HepG2 (cell line): ENCODE data around the gene CCNYL1. TPM values are rescaled to one million over a fixed set of nuclear protein-coding genes. Genes with fewer than 3 reads are reported as not detected.

ENCODE experiments used
- ETV5 ChIP-seq: IDR thresholded peaks from 2 replicates; pipeline ENCODE4 v1.6.1; 2018; ENCODE audit warnings: missing biosample characterization, missing genetic modification reagents, inconsistent platforms, borderline replicate concordance
- HNRNPL ChIP-seq: fragments of 200-400 bp; formaldehyde crosslinking; IDR thresholded peaks from 2 replicates; pipeline ENCODE4 v1.6.1; 2017; ENCODE audit warnings: mild to moderate bottlenecking, low read depth, low read length
- KDM5B ChIP-seq: sonication (generic); formaldehyde crosslinking; IDR thresholded peaks from 2 replicates; pipeline ENCODE4 v1.4.0; 2020; ENCODE audit warnings: missing genetic modification reagents, mild to moderate bottlenecking, borderline replicate concordance
- PRMT3 ChIP-seq: sonication (generic); formaldehyde crosslinking; IDR thresholded peaks from 2 replicates; pipeline ENCODE4 v1.8.1; 2022; ENCODE audit warnings: low read depth, mild to moderate bottlenecking, moderate library complexity, missing genetic modification reagents, borderline replicate concordance
- SP5 ChIP-seq: IDR thresholded peaks from 2 replicates; pipeline ENCODE4 v1.6.1; 2016; ENCODE audit warnings: low read depth, borderline replicate concordance
- ZC3H13 ChIP-seq: sonication (generic); formaldehyde crosslinking; IDR thresholded peaks from 2 replicates; pipeline ENCODE4 v1.8.1; 2023; ENCODE audit warnings: mild to moderate bottlenecking, missing genetic modification reagents, moderate library complexity
- ZNF629 ChIP-seq: sonication (generic); formaldehyde crosslinking; conservative IDR thresholded peaks from 2 replicates; pipeline ENCODE4 v1.5.0; 2020; ENCODE audit warnings: missing genetic modification reagents
- ZNF879 ChIP-seq: sonication (generic); formaldehyde crosslinking; IDR thresholded peaks from 2 replicates; pipeline ENCODE4 v1.8.1; 2023; ENCODE audit warnings: missing genetic modification reagents
- polyA plus RNA-seq, 8 experiments: library from polyadenylated mRNA; depleted of rRNA in 3 of 8; stranded (reverse) in 7 of 8; unstranded in 1 of 8; fragments of >200 nt; fragmentation: Illumina TruSeq in 4 of 8; extraction: Trizol in 4 of 8; gene quantifications; 2 replicates each; pipeline versions ENCODE4 v1.2.1 to v1.2.3, GENCODE V29; 2011 to 2016; ENCODE audit warnings: low read depth in 4 of 8, missing spikeins in 1 of 8, mixed read lengths in 1 of 8; ENCODE audit not compliant: insufficient read depth in 1 of 8
- total RNA-seq, 5 experiments: library from RNA; depleted of rRNA; stranded (reverse); fragments of >200 nt; fragmentation: Illumina TruSeq; extraction: Trizol; gene quantifications; 2 replicates each; pipeline ENCODE4 v1.2.3, GENCODE V29; 2016; ENCODE audit warnings: low read depth in 1 of 5
- TF ChIP-seq, protein P1 (sequence below): IDR thresholded peaks from 2 replicates; pipeline ENCODE4 v1.6.1; 2012; ENCODE audit warnings: low read length, improper control_type of control experiment
- TF ChIP-seq, protein P2 (sequence below): sonication (generic); formaldehyde crosslinking; IDR thresholded peaks from 2 replicates; pipeline ENCODE4 v1.5.1; 2020; ENCODE audit warnings: missing genetic modification reagents, mild to moderate bottlenecking, borderline replicate concordance
- TF ChIP-seq, protein P3 (sequence below): sonication (generic); formaldehyde crosslinking; IDR thresholded peaks from 2 replicates; pipeline ENCODE4 v1.4.0; 2020; ENCODE audit warnings: mild to moderate bottlenecking, missing genetic modification reagents
- TF ChIP-seq, protein P4 (sequence below): sonication (generic); formaldehyde crosslinking; IDR thresholded peaks from 2 replicates; pipeline ENCODE4 v1.5.0; 2020; ENCODE audit warnings: mild to moderate bottlenecking, missing genetic modification reagents, borderline replicate concordance
- TF ChIP-seq, protein P5 (sequence below): sonication (generic); formaldehyde crosslinking; conservative IDR thresholded peaks from 2 replicates; pipeline ENCODE4 v1.8.0; 2022; ENCODE audit warnings: mild to moderate bottlenecking, moderate library complexity, missing genetic modification reagents

CCNYL1 gene
- total and polyA plus RNA-seq, 2 of the 13 experiments (the other 11 are each of a cell fraction or from before 2014, with no cell fraction given) = 12.5 to 16.2 TPM

DNA sequence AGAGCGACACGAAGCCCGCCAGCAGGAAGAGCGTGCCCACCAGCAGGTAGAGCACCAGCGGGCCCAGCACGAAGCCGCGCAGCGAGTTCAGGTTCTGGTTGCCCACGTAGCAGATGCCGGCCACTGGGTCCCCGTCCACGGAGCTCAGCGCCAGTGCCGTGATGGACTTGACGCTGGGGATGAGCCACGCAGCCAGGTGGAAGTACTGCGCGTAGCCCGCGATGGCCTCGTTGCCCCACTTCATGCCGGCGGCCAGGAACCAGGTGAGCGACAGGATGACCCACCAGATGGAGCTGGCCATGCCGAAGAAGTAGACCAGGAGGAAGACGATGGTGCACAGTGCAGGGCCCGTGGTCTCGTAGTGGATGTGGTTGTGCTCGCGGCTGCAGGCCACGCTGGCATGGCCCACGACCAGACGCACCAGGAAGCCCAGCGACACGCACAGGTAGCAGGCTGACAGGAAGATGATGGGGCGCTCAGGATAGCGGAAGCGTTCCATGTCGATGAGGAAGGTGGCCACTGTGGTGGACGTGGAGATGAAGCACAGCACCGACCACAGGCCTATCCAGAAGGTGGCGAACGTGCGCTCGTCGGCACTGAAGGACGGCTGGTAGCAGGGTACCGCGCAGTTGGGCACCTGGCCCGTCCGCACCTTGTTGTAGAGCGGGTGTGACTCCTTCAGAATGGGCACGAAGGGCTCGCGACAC is 56.2 kb downstream of the CCNYL1 start (continued):
- TF ChIP-seq, protein P1, sequence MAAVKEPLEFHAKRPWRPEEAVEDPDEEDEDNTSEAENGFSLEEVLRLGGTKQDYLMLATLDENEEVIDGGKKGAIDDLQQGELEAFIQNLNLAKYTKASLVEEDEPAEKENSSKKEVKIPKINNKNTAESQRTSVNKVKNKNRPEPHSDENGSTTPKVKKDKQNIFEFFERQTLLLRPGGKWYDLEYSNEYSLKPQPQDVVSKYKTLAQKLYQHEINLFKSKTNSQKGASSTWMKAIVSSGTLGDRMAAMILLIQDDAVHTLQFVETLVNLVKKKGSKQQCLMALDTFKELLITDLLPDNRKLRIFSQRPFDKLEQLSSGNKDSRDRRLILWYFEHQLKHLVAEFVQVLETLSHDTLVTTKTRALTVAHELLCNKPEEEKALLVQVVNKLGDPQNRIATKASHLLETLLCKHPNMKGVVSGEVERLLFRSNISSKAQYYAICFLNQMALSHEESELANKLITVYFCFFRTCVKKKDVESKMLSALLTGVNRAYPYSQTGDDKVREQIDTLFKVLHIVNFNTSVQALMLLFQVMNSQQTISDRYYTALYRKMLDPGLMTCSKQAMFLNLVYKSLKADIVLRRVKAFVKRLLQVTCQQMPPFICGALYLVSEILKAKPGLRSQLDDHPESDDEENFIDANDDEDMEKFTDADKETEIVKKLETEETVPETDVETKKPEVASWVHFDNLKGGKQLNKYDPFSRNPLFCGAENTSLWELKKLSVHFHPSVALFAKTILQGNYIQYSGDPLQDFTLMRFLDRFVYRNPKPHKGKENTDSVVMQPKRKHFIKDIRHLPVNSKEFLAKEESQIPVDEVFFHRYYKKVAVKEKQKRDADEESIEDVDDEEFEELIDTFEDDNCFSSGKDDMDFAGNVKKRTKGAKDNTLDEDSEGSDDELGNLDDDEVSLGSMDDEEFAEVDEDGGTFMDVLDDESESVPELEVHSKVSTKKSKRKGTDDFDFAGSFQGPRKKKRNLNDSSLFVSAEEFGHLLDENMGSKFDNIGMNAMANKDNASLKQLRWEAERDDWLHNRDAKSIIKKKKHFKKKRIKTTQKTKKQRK = no peak
- TF ChIP-seq, protein P2, sequence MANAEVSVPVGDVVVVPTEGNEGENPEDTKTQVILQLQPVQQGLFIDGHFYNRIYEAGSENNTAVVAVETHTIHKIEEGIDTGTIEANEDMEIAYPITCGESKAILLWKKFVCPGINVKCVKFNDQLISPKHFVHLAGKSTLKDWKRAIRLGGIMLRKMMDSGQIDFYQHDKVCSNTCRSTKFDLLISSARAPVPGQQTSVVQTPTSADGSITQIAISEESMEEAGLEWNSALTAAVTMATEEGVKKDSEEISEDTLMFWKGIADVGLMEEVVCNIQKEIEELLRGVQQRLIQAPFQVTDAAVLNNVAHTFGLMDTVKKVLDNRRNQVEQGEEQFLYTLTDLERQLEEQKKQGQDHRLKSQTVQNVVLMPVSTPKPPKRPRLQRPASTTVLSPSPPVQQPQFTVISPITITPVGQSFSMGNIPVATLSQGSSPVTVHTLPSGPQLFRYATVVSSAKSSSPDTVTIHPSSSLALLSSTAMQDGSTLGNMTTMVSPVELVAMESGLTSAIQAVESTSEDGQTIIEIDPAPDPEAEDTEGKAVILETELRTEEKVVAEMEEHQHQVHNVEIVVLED (CRISPR knock-in tag) = peak; percentile 37; the same call in 1 of the 2 replicates
- TF ChIP-seq HNRNPL = peak; percentile 96
- TF ChIP-seq, protein P3, sequence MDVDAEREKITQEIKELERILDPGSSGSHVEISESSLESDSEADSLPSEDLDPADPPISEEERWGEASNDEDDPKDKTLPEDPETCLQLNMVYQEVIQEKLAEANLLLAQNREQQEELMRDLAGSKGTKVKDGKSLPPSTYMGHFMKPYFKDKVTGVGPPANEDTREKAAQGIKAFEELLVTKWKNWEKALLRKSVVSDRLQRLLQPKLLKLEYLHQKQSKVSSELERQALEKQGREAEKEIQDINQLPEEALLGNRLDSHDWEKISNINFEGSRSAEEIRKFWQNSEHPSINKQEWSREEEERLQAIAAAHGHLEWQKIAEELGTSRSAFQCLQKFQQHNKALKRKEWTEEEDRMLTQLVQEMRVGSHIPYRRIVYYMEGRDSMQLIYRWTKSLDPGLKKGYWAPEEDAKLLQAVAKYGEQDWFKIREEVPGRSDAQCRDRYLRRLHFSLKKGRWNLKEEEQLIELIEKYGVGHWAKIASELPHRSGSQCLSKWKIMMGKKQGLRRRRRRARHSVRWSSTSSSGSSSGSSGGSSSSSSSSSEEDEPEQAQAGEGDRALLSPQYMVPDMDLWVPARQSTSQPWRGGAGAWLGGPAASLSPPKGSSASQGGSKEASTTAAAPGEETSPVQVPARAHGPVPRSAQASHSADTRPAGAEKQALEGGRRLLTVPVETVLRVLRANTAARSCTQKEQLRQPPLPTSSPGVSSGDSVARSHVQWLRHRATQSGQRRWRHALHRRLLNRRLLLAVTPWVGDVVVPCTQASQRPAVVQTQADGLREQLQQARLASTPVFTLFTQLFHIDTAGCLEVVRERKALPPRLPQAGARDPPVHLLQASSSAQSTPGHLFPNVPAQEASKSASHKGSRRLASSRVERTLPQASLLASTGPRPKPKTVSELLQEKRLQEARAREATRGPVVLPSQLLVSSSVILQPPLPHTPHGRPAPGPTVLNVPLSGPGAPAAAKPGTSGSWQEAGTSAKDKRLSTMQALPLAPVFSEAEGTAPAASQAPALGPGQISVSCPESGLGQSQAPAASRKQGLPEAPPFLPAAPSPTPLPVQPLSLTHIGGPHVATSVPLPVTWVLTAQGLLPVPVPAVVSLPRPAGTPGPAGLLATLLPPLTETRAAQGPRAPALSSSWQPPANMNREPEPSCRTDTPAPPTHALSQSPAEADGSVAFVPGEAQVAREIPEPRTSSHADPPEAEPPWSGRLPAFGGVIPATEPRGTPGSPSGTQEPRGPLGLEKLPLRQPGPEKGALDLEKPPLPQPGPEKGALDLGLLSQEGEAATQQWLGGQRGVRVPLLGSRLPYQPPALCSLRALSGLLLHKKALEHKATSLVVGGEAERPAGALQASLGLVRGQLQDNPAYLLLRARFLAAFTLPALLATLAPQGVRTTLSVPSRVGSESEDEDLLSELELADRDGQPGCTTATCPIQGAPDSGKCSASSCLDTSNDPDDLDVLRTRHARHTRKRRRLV = 0 out of 2 replicates have a peak, but pooled peaks have one; percentile 61
- TF ChIP-seq ETV5 (CRISPR knock-in tag) = peak; percentile 53; the same call in 1 of the 2 replicates
- TF ChIP-seq, protein P4, sequence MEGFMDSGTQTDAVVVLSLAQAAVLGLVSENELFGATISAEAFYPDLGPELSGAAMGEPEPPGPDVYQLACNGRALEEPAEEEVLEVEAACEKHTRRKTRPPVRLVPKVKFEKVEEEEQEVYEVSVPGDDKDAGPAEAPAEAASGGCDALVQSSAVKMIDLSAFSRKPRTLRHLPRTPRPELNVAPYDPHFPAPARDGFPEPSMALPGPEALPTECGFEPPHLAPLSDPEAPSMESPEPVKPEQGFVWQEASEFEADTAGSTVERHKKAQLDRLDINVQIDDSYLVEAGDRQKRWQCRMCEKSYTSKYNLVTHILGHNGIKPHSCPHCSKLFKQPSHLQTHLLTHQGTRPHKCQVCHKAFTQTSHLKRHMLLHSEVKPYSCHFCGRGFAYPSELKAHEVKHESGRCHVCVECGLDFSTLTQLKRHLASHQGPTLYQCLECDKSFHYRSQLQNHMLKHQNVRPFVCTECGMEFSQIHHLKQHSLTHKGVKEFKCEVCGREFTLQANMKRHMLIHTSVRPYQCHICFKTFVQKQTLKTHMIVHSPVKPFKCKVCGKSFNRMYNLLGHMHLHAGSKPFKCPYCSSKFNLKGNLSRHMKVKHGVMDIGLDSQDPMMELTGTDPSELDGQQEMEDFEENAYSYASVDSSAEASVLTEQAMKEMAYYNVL (CRISPR knock-in tag) = no peak
- TF ChIP-seq, protein P5, sequence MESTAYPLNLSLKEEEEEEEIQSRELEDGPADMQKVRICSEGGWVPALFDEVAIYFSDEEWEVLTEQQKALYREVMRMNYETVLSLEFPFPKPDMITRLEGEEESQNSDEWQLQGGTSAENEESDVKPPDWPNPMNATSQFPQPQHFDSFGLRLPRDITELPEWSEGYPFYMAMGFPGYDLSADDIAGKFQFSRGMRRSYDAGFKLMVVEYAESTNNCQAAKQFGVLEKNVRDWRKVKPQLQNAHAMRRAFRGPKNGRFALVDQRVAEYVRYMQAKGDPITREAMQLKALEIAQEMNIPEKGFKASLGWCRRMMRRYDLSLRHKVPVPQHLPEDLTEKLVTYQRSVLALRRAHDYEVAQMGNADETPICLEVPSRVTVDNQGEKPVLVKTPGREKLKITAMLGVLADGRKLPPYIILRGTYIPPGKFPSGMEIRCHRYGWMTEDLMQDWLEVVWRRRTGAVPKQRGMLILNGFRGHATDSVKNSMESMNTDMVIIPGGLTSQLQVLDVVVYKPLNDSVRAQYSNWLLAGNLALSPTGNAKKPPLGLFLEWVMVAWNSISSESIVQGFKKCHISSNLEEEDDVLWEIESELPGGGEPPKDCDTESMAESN = no peak
- no peak for TF ChIP-seq ZNF629 (CRISPR knock-in tag)
- TF ChIP-seq ZC3H13 (CRISPR knock-in tag) = peak; percentile 97
- 0 out of 2 replicates have a peak, but pooled peaks have one; percentile 5 for TF ChIP-seq PRMT3
- 0 out of 2 replicates have a peak, but pooled peaks have one; percentile 61 for TF ChIP-seq ZNF879 (CRISPR knock-in tag)
- no peak for TF ChIP-seq SP5 (CRISPR knock-in tag)
- TF ChIP-seq KDM5B (CRISPR knock-in tag) = no peak; the same call in 1 of the 2 replicates
